ENCODE data around the gene PDCD11.

GRCh38 chr10:103493916-103494877 is 97.8 kb downstream of the PDCD11 start:
- TF ChIP-seq CTCF (IDR thresholded peaks at IDR 0.05; ENCODE audit: poor library complexity) (no peak), EZH2 (IDR thresholded peaks at IDR 0.05; ENCODE audit: borderline replicate concordance) (no peak)
